Pancreas (tissue), 10 donors: Measurements from ENCODE around the gene GIMAP8. TPM values are rescaled to one million over a fixed set of nuclear protein-coding genes. Genes with fewer than 3 reads are reported as not detected.
"Not testable (repeated sequence)": the region's sequence is repeated elsewhere in the genome, so short reads cannot be mapped to it uniquely, and the experiment has no call there.

ENCODE experiments used
- ATAC-seq, 4 donors: fragments of 200-7000 bp; cut with Tn5 transposase; one replicate each; pipeline versions ENCODE4 v1.8.0 to v1.9.1; 2020; ENCODE audit warnings: mild to moderate bottlenecking in 4 of 4, moderate library complexity in 4 of 4
- DNase-seq, 6 donors: peaks; one replicate each; pipeline ENCODE4 v3.0.0-alpha.2; 2020
- FAIRE-seq: peaks from 2 replicates; lab custom pipeline; 2012; peaks lifted over from hg19 to GRCh38; lab: Jason Lieb, UNC
- H3K27ac ChIP-seq, 4 donors: fragments of 200-600 bp; sonication (generic); 1 replicate in 3 of 4; 2 replicates in 1 of 4; pipeline versions ENCODE4 v1.5.0 to v1.8.0; 2020
- H3K27me3 ChIP-seq, 4 donors: fragments of 200-600 bp; one replicate each; pipeline ENCODE4 v1.8.0; 2021
- H3K36me3 ChIP-seq, 3 donors: fragments of 200-600 bp; sonication (generic) in 1 of 3; one replicate each; pipeline versions ENCODE4 v1.5.0 to v1.8.0; 2020 to 2021
- H3K4me1 ChIP-seq, 3 donors: fragments of 200-600 bp; one replicate each; pipeline ENCODE4 v1.8.0; 2021
- H3K4me3 ChIP-seq, 4 donors: fragments of 200-600 bp; sonication (generic) in 2 of 4; one replicate each; pipeline versions ENCODE4 v1.5.0 to v1.8.0; 2020 to 2021
- H3K9me3 ChIP-seq, 4 donors: fragments of 200-600 bp; one replicate each; pipeline ENCODE4 v1.8.0; 2021
- CTCF ChIP-seq, 4 donors: fragments of 200-600 bp; sonication (generic) in 3 of 4; IDR thresholded peaks; one replicate each; pipeline versions ENCODE4 v1.5.0 to v1.8.0; 2021; ENCODE audit warnings: antibody characterized with exemption in 4 of 4
- WGBS, 2 donors: extraction: QIAGEN DNeasy Blood & Tissue Kit; methylation state at CpG; one replicate each; pipeline ENCODE4 v1.1.7; 2013; 5-methylcytosine and 5-hydroxymethylcytosine counted together
- intact Hi-C, 3 donors: fragments of 100-400 bp; cut with DNase I; formaldehyde crosslinking; loops; one replicate each; pipeline versions ENCODE4 v1.11.1 to v1.14.2; 2022
- polyA plus RNA-seq, 2 donors: library from polyadenylated mRNA; stranded (reverse); fragments of 200-250 nt; gene quantifications; one replicate each; pipeline ENCODE4 v1.2.3, GENCODE V29; 2013
- total RNA-seq, 6 donors: library from RNA; stranded (reverse); fragmentation: NEBNext Ultra II Directional in 4 of 6; extraction: Animal tissue kit (Norgen Biotek cat#: 25700) in 4 of 6; gene quantifications; one replicate each; pipeline versions ENCODE4 v1.2.1 to v1.2.4, GENCODE V29; 2021 to 2023
- donor health status: healthy with polysubstance abuse.
- donor health status: DM: no; HTN: no; CAD: no; lungs with moderate emphysema.
- donor health status: DM: no; HTN: no; CAD: no.
- donor health status: control.
- donor health status: control.
- donor health status: Bipolar disorder and iron deficiency.
- donor health status: DM: yes; HTN: yes; CAD: no.
- donor health status: DM: no; HTN: no; CAD: no.
- donor health status: DM: no; HTN: no; CAD: no.
- donor health status: DM: yes; HTN: yes; CAD: no.

The GIMAP8 gene
- total and polyA plus RNA-seq, 8 donors: 0.75 to 5.9 (median 2.2) TPM

GRCh38 chr7:150519310-150519709 lies 68.9 kb downstream of the GIMAP8 start:
- TF ChIP-seq CTCF (IDR thresholded peaks at IDR 0.05): no peak
- intact Hi-C loops: no loop called here
- FAIRE-seq (no peak), DNase-seq (no peak), ATAC-seq (no peak)
- Histone ChIP-seq H3K27ac (no peak overlapping the region), H3K9me3 (no peaks in the 10 kb centered on the region), H3K27me3 (peaks cover 0 to 2% (median 0%) of the 10 kb centered on the region in 4 donors), H3K4me3 (no peak overlapping the region), H3K4me1 (no peaks in the 10 kb centered on the region), H3K36me3 (no peaks in the 10 kb centered on the region)
- 43 to 61% methylated on average over 2 of the region's 2 CpGs for WGBS, 2 donors

DNA sequence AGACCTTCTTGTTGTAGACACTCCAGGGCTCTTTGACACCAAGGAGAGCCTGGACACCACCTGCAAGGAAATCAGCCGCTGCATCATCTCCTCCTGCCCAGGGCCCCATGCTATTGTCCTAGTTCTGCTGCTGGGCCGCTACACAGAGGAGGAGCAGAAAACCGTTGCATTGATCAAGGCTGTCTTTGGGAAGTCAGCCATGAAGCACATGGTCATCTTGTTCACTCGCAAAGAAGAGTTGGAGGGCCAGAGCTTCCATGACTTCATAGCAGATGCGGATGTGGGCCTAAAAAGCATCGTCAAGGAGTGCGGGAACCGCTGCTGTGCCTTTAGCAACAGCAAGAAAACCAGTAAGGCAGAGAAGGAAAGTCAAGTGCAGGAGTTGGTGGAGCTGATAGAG lies 69.7 kb downstream of the GIMAP8 start:
- Histone ChIP-seq H3K4me1 (no peaks in the 10 kb centered on the region), H3K4me3 (peak overlapping the region in 1 of 4 donors; percentile 8), H3K27ac (no peak overlapping the region), H3K9me3 (no peaks in the 10 kb centered on the region), H3K27me3 (peaks cover 0 to 2% (median 0%) of the 10 kb centered on the region in 4 donors), H3K36me3 (no peaks in the 10 kb centered on the region)
- DNase-seq (no peak), FAIRE-seq (no peak), ATAC-seq (no peak)
- no peak for TF ChIP-seq CTCF (IDR thresholded peaks at IDR 0.05)
- intact Hi-C loops: no loop called here
- WGBS, 2 donors: 77 to 81% methylated on average over 8 of the region's 8 CpGs

DNA sequence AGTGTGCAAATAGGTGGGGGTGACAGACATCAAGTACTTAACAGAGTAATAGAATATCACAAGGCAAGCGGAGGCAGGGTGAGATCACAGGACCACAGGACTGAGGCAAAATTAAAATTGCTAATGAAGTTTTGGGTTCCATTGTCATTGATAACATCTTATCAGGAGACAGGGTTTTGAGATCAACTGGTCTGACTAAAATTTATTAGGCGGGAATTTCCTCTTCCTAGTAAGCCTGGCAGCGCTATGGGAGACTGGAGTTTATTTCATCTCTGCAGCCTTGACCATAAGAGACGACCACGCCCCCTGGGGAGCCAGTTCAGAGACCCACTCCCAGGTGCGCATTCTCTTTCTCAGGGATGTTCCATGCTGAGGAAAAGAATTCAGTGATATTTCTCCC lies 72.5 kb downstream of the GIMAP8 start:
- intact Hi-C loops, H3K9me3 ChIP-seq, DNase-seq, H3K27me3 ChIP-seq, H3K27ac ChIP-seq, H3K4me1 ChIP-seq, H3K36me3 ChIP-seq, ATAC-seq, FAIRE-seq, H3K4me3 ChIP-seq: not testable (repeated sequence)
- WGBS, 2 donors: 64 to 65% methylated on average over 6 of the region's 6 CpGs

DNA sequence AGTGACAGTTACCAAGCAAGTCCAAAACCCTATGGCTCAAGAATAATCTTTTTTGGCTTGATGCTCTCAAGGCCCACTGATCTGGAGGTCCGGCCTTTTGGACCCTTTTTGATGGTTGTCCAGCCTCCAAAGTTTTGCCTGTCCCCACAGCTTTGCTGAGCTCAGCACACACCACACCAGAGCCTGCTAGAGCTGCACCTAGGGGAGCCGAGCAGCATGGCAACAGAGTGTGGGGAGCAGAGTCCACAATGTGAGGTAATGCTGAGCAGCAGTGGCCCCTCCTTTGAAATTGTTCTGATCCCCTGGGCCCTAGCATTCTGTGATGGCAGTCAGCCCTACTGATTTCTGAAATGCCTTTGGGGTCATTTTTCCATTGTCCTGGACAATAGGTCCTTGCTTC lies 73.6 kb downstream of the GIMAP8 start:
- intact Hi-C loops: no loop called here
- no peak overlapping the region for H3K4me3 ChIP-seq
- DNase-seq (no peak), FAIRE-seq (no peak), ATAC-seq (no peak)
- TF ChIP-seq CTCF (IDR thresholded peaks at IDR 0.05): no peak
- no peak overlapping the region for H3K27ac ChIP-seq
- peaks cover 0 to 2% (median 0%) of the 10 kb centered on the region in 4 donors for H3K27me3 ChIP-seq
- H3K4me1 ChIP-seq: no peaks in the 10 kb centered on the region
- 18 to 25% methylated on average over 2 of the region's 2 CpGs for WGBS, 2 donors
- H3K36me3 ChIP-seq: no peaks in the 10 kb centered on the region
- H3K9me3 ChIP-seq: no peaks in the 10 kb centered on the region

Other genes with a start within 250 kb of the GIMAP8 start
- 10 to 100 TPM in 1 of 6 donors, 1 to 10 TPM in 5; 7.1 to 10.3 (median 8.8) TPM for gene LRRC61, start 127.3 kb upstream of the GIMAP8 start, total RNA-seq
- 10 to 100 TPM in 1 of 2 donors, 1 to 10 TPM in 1; 7.1 to 11.2 TPM for gene LRRC61, start 127.3 kb upstream of the GIMAP8 start, polyA plus RNA-seq
- 10 to 100 TPM; 12.3 to 26.5 (median 17.7) TPM for gene ACTR3C, start 127.1 kb upstream of the GIMAP8 start, total RNA-seq
- 10 to 100 TPM in 1 of 2 donors, 1 to 10 TPM in 1; 9.0 to 10.9 TPM for gene ACTR3C, start 127.1 kb upstream of the GIMAP8 start, polyA plus RNA-seq
- 100 to 1,000 TPM; 125 to 408 (median 236) TPM for gene RARRES2, start 109.0 kb upstream of the GIMAP8 start, total RNA-seq
- 100 to 1,000 TPM; 184 to 246 TPM for gene RARRES2, start 109.0 kb upstream of the GIMAP8 start, polyA plus RNA-seq
- 10 to 100 TPM; 48.1 to 76.3 (median 63.2) TPM for gene REPIN1, start 81.8 kb upstream of the GIMAP8 start, total RNA-seq
- 10 to 100 TPM; 57.5 to 78.8 TPM for gene REPIN1, start 81.8 kb upstream of the GIMAP8 start, polyA plus RNA-seq
- 1 to 10 TPM; 2.0 to 3.9 (median 2.8) TPM for gene ZNF775, start 71.3 kb upstream of the GIMAP8 start, total RNA-seq
- 1 to 10 TPM; 3.2 to 7.4 TPM for gene ZNF775, start 71.3 kb upstream of the GIMAP8 start, polyA plus RNA-seq
- gene GIMAP7, start 64.2 kb downstream of the GIMAP8 start, total RNA-seq: 1 to 10 TPM; 1.1 to 5.8 (median 3.9) TPM
- gene GIMAP7, start 64.2 kb downstream of the GIMAP8 start, polyA plus RNA-seq: 10 to 100 TPM in 1 of 2 donors, 1 to 10 TPM in 1; 8.4 to 12.3 TPM
- gene GIMAP4, start 116.8 kb downstream of the GIMAP8 start, total RNA-seq: 10 to 100 TPM in 1 of 6 donors, 1 to 10 TPM in 5; 3.1 to 15.3 (median 4.6) TPM
- 1 to 10 TPM; 6.7 to 7.1 TPM for gene GIMAP4, start 116.8 kb downstream of the GIMAP8 start, polyA plus RNA-seq
- gene GIMAP6, start 181.8 kb downstream of the GIMAP8 start, total RNA-seq: 1 to 10 TPM; 2.2 to 7.7 (median 4.0) TPM
- gene GIMAP6, start 181.8 kb downstream of the GIMAP8 start, polyA plus RNA-seq: 1 to 10 TPM; 2.9 to 5.7 TPM
- gene GIMAP2, start 235.1 kb downstream of the GIMAP8 start, total RNA-seq: 1 to 10 TPM in 3 of 6 donors, under 1 TPM in 3; 0.51 to 6.2 (median 1.3) TPM
- 1 to 10 TPM; 1.7 to 2.3 TPM for gene GIMAP2, start 235.1 kb downstream of the GIMAP8 start, polyA plus RNA-seq